Nephron (organoid): Measurements from ENCODE around the gene FMO3.
A peak's percentile ranks its signal among the peaks of the same experiment; 100 is the strongest.

ENCODE experiments used
- H3K27ac Mint-ChIP-seq, 3 experiments: 2 replicates each; pipeline ENCODE4 v1.8.0; 2020; ENCODE audit warnings: mixed read lengths in 3 of 3, mild to moderate bottlenecking in 2 of 3, moderate library complexity in 1 of 3
- H3K27me3 Mint-ChIP-seq: 2 replicates; pipeline ENCODE4 v1.8.0; 2021; ENCODE audit warnings: low read depth, mild to moderate bottlenecking, moderate library complexity, mixed read lengths
- H3K36me3 Mint-ChIP-seq: 2 replicates; pipeline ENCODE4 v1.8.0; 2020; ENCODE audit warnings: low read depth, mixed read lengths
- H3K4me1 Mint-ChIP-seq: 2 replicates; pipeline ENCODE4 v1.8.0; 2020; ENCODE audit warnings: mixed read lengths
- H3K4me3 Mint-ChIP-seq, 3 experiments: 2 replicates each; pipeline ENCODE4 v1.8.0; 2020; ENCODE audit warnings: mild to moderate bottlenecking in 3 of 3, mixed read lengths in 3 of 3, moderate library complexity in 2 of 3
- H3K9me3 Mint-ChIP-seq: 2 replicates; pipeline ENCODE4 v1.8.0; 2020; ENCODE audit warnings: mixed read lengths
- CTCF ChIP-seq, 3 experiments: fragments of 200-600 bp; sonication (generic); IDR thresholded peaks; one replicate each; pipeline ENCODE4 v1.5.0; 2021; ENCODE audit warnings: antibody characterized with exemption in 3 of 3; ENCODE audit not compliant: unreplicated experiment in 3 of 3

The FMO3 gene

GRCh38 chr1:171110621-171111326 is 20.1 kb downstream of the FMO3 start:
- Mint-ChIP-seq H3K9me3 (peaks cover 4% of the 10 kb centered on the region), H3K36me3 (no peaks in the 10 kb centered on the region), H3K4me3 (no peak overlapping the region), H3K4me1 (peaks cover 11% of the 10 kb centered on the region), H3K27ac (peak overlapping the region in 1 of 3 experiments; percentile 8), H3K27me3 (peaks cover 14% of the 10 kb centered on the region)
- TF ChIP-seq CTCF (IDR thresholded peaks at IDR 0.05; ENCODE audit: unreplicated experiment in 3 of 3) = no peak

GRCh38 chr1:171112119-171112518 is 21.4 kb downstream of the FMO3 start:
- peaks cover 14% of the 10 kb centered on the region for H3K27me3 Mint-ChIP-seq
- H3K4me1 Mint-ChIP-seq = peaks cover 11% of the 10 kb centered on the region
- no peak for TF ChIP-seq CTCF (IDR thresholded peaks at IDR 0.05; ENCODE audit: unreplicated experiment in 3 of 3)
- H3K4me3 Mint-ChIP-seq = no peak overlapping the region
- H3K9me3 Mint-ChIP-seq = peaks cover 4% of the 10 kb centered on the region
- no peaks in the 10 kb centered on the region for H3K36me3 Mint-ChIP-seq
- H3K27ac Mint-ChIP-seq = no peak overlapping the region

- Mint-ChIP-seq H3K9me3 (peaks cover 4% of the 10 kb centered on the region), H3K4me3 (no peak overlapping the region), H3K27me3 (peaks cover 13% of the 10 kb centered on the region), H3K36me3 (no peaks in the 10 kb centered on the region), H3K4me1 (peaks cover 11% of the 10 kb centered on the region), H3K27ac (peak overlapping the region in 1 of 3 experiments; percentile 52)
- TF ChIP-seq CTCF (IDR thresholded peaks at IDR 0.05; ENCODE audit: unreplicated experiment in 3 of 3) = no peak
These were observed 22.7 kb downstream of the FMO3 start for GRCh38 chr1:171113382-171113781.

GRCh38 chr1:171115280-171115897 is 24.7 kb downstream of the FMO3 start:
- Mint-ChIP-seq H3K27ac (no peak overlapping the region), H3K4me3 (no peak overlapping the region), H3K9me3 (no peaks in the 10 kb centered on the region), H3K36me3 (no peaks in the 10 kb centered on the region), H3K4me1 (peaks cover 11% of the 10 kb centered on the region), H3K27me3 (peaks cover 5% of the 10 kb centered on the region)
- no peak for TF ChIP-seq CTCF (IDR thresholded peaks at IDR 0.05; ENCODE audit: unreplicated experiment in 3 of 3)

GRCh38 chr1:171116676-171117075 is 26.0 kb downstream of the FMO3 start:
- no peaks in the 10 kb centered on the region for H3K36me3 Mint-ChIP-seq
- no peak for TF ChIP-seq CTCF (IDR thresholded peaks at IDR 0.05; ENCODE audit: unreplicated experiment in 3 of 3)
- no peaks in the 10 kb centered on the region for H3K9me3 Mint-ChIP-seq
- peaks cover 2% of the 10 kb centered on the region for H3K27me3 Mint-ChIP-seq
- H3K4me1 Mint-ChIP-seq = peaks cover 10% of the 10 kb centered on the region
- H3K27ac Mint-ChIP-seq = no peak overlapping the region
- no peak overlapping the region for H3K4me3 Mint-ChIP-seq

- H3K36me3 Mint-ChIP-seq = no peaks in the 10 kb centered on the region
- no peak overlapping the region for H3K4me3 Mint-ChIP-seq
- H3K4me1 Mint-ChIP-seq = peaks cover 13% of the 10 kb centered on the region
- no peak for TF ChIP-seq CTCF (IDR thresholded peaks at IDR 0.05; ENCODE audit: unreplicated experiment in 3 of 3)
- H3K27ac Mint-ChIP-seq = no peak overlapping the region
- no peaks in the 10 kb centered on the region for H3K9me3 Mint-ChIP-seq
- H3K27me3 Mint-ChIP-seq = no peaks in the 10 kb centered on the region
These were observed 26.4 kb downstream of the FMO3 start for GRCh38 chr1:171117085-171117484.
